HFFc6 (cell line): ENCODE results near the gene CTNNA2. TPM values are rescaled to one million over a fixed set of nuclear protein-coding genes. Genes with fewer than 3 reads are reported as not detected.

Experiments used
- DNase-seq: peaks from one replicate; pipeline ENCODE4 v3.0.0-alpha.2; 2018
- H3K27ac Mint-ChIP-seq: 2 replicates; pipeline ENCODE4 v1.8.0; 2020; ENCODE audit warnings: mild to moderate bottlenecking, mixed read lengths
- H3K27me3 Mint-ChIP-seq: 2 replicates; pipeline ENCODE4 v1.8.0; 2021; ENCODE audit warnings: mild to moderate bottlenecking, moderate library complexity, mixed read lengths; ENCODE audit not compliant: insufficient read depth
- H3K36me3 Mint-ChIP-seq: 2 replicates; pipeline ENCODE4 v1.8.0; 2021; ENCODE audit warnings: low read depth, mixed read lengths
- H3K4me1 Mint-ChIP-seq: 2 replicates; pipeline ENCODE4 v1.8.0; 2020; ENCODE audit warnings: low read depth, mixed read lengths
- H3K4me3 Mint-ChIP-seq: 2 replicates; pipeline ENCODE4 v1.8.0; 2020; ENCODE audit warnings: mild to moderate bottlenecking, moderate library complexity, mixed read lengths
- H3K9me3 Mint-ChIP-seq: 2 replicates; pipeline ENCODE4 v1.8.0; 2020; ENCODE audit warnings: mild to moderate bottlenecking, mixed read lengths
- CTCF ChIP-seq: fragments of 200-600 bp; sonication (generic); IDR thresholded peaks from 2 replicates; pipeline ENCODE4 v1.5.0; 2021; ENCODE audit warnings: antibody characterized with exemption, mild to moderate bottlenecking
- total RNA-seq, 6 experiments: library from RNA; stranded (reverse); fragmentation: NEBNext Ultra II Directional; extraction: Animal tissue kit (Norgen Biotek cat#: 25700); gene quantifications; 2 replicates in 1 of 6; 3 replicates in 5 of 6; pipeline ENCODE4 v1.2.3, GENCODE V29; 2021

CTNNA2 gene
- total RNA-seq, 6 experiments from 2014 or later, result not detected

- Mint-ChIP-seq H3K4me1 (no peaks in the 10 kb centered on the region), H3K4me3 (no peak overlapping the region), H3K9me3 (no peaks in the 10 kb centered on the region; the same call in 1 of the 2 replicates), H3K36me3 (no peaks in the 10 kb centered on the region), H3K27ac (no peak overlapping the region), H3K27me3 (no peaks in the 10 kb centered on the region)
- TF ChIP-seq CTCF, result no peak
- no peak for DNase-seq
These were observed 1003.1 kb downstream of the CTNNA2 start for GRCh38 chr2:80515964-80516363.

GRCh38 chr2:80517316-80517715 is 1004.5 kb downstream of the CTNNA2 start:
- no peak for DNase-seq
- Mint-ChIP-seq H3K36me3 (no peaks in the 10 kb centered on the region), H3K9me3 (no peaks in the 10 kb centered on the region; the same call in 1 of the 2 replicates), H3K27ac (no peak overlapping the region), H3K4me3 (no peak overlapping the region), H3K27me3 (no peaks in the 10 kb centered on the region), H3K4me1 (no peaks in the 10 kb centered on the region)
- no peak for TF ChIP-seq CTCF

GRCh38 chr2:80519121-80519643 is 1006.3 kb downstream of the CTNNA2 start:
- TF ChIP-seq CTCF, result no peak
- Mint-ChIP-seq H3K4me3 (no peak overlapping the region), H3K27me3 (no peaks in the 10 kb centered on the region), H3K27ac (no peak overlapping the region), H3K9me3 (no peaks in the 10 kb centered on the region; the same call in 1 of the 2 replicates), H3K4me1 (no peaks in the 10 kb centered on the region), H3K36me3 (no peaks in the 10 kb centered on the region)
- DNase-seq, result no peak

GRCh38 chr2:80519699-80520291 is 1006.9 kb downstream of the CTNNA2 start:
- no peaks in the 10 kb centered on the region; the same call in 1 of the 2 replicates for H3K9me3 Mint-ChIP-seq
- no peak for DNase-seq
- no peak for TF ChIP-seq CTCF
- no peaks in the 10 kb centered on the region for H3K27me3 Mint-ChIP-seq
- H3K36me3 Mint-ChIP-seq, result no peaks in the 10 kb centered on the region
- H3K4me3 Mint-ChIP-seq, result no peak overlapping the region
- H3K27ac Mint-ChIP-seq, result no peak overlapping the region
- no peaks in the 10 kb centered on the region for H3K4me1 Mint-ChIP-seq

- no peak for DNase-seq
- Mint-ChIP-seq H3K27ac (no peak overlapping the region), H3K4me1 (no peaks in the 10 kb centered on the region), H3K4me3 (no peak overlapping the region), H3K27me3 (no peaks in the 10 kb centered on the region; the same call in 1 of the 2 replicates), H3K36me3 (no peaks in the 10 kb centered on the region), H3K9me3 (peaks cover 7% of the 10 kb centered on the region; the same call in 1 of the 2 replicates)
- TF ChIP-seq CTCF, result no peak
These were observed 1012.3 kb downstream of the CTNNA2 start for GRCh38 chr2:80525152-80525551.
